Kidney epithelial cell (primary cell): ENCODE measurements around the gene UGT1A4. TPM values are rescaled to one million over a fixed set of nuclear protein-coding genes. Genes with fewer than 3 reads are reported as not detected.

Experiments
- DNase-seq: peaks from one replicate; pipeline ENCODE4 v3.0.0-alpha.2; 2010; ENCODE audit warnings: low read depth
- H3K27me3 ChIP-seq: 2 replicates; pipeline ENCODE4 v1.6.0; 2011; ENCODE audit warnings: low read length; ENCODE audit not compliant: control insufficient read depth, insufficient read depth
- H3K36me3 ChIP-seq: 2 replicates; pipeline ENCODE4 v1.5.1; 2011; ENCODE audit warnings: low read length; ENCODE audit not compliant: control insufficient read depth, insufficient read depth
- H3K4me3 ChIP-seq: 2 replicates; pipeline ENCODE4 v1.5.1; 2011; ENCODE audit warnings: low read depth, mild to moderate bottlenecking, control low read depth, low read length
- CTCF ChIP-seq: IDR thresholded peaks from 2 replicates; pipeline ENCODE4 v1.5.1; 2011; ENCODE audit warnings: mild to moderate bottlenecking, moderate library complexity, low read length, control low read depth, inconsistent platforms; ENCODE audit not compliant: insufficient read depth, poor library complexity, severe bottlenecking
- total RNA-seq: library from RNA; depleted of rRNA; stranded (reverse); fragments of >200 nt; gene quantifications from 2 replicates; pipeline ENCODE4 v1.2.3, GENCODE V29; 2015

UGT1A4 gene
- total RNA-seq, 1 donor from 2014 or later = not detected

- TF ChIP-seq CTCF = no peak
- Histone ChIP-seq H3K4me3 (no peak overlapping the region), H3K36me3 (no peaks in the 10 kb centered on the region), H3K27me3 (no peaks in the 10 kb centered on the region)
- no peak for DNase-seq
Observed at GRCh38 chr2:233818639-233819621, 100.4 kb downstream of the UGT1A4 start.

GRCh38 chr2:233819884-233820773 is 101.6 kb downstream of the UGT1A4 start:
- H3K36me3 ChIP-seq = no peaks in the 10 kb centered on the region
- DNase-seq = no peak
- no peak overlapping the region for H3K4me3 ChIP-seq
- TF ChIP-seq CTCF = no peak
- no peaks in the 10 kb centered on the region for H3K27me3 ChIP-seq

DNA sequence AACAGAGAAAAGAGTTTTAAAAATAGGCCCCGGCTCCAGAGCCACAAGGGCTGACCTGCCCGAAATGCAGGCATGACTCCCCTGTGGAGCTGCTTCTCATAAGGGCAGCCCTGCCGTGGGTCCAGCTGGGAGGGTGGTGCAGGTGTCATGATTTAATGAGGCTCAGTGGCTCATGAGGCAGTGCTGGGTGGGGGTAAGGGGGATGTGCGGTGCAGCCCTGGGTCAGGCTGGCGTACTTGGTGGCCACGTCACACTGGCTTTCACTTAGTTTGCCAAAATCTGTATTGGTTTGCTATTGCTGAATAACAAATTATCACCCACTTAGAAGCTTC is 102.2 kb downstream of the UGT1A4 start:
- H3K27me3 ChIP-seq = no peaks in the 10 kb centered on the region
- DNase-seq = no peak
- H3K4me3 ChIP-seq = no peak overlapping the region
- TF ChIP-seq CTCF = no peak
- no peaks in the 10 kb centered on the region for H3K36me3 ChIP-seq

GRCh38 chr2:233821196-233821595 is 102.7 kb downstream of the UGT1A4 start:
- no peak for TF ChIP-seq CTCF
- no peak overlapping the region for H3K4me3 ChIP-seq
- no peaks in the 10 kb centered on the region for H3K27me3 ChIP-seq
- DNase-seq = no peak
- H3K36me3 ChIP-seq = no peaks in the 10 kb centered on the region

DNA sequence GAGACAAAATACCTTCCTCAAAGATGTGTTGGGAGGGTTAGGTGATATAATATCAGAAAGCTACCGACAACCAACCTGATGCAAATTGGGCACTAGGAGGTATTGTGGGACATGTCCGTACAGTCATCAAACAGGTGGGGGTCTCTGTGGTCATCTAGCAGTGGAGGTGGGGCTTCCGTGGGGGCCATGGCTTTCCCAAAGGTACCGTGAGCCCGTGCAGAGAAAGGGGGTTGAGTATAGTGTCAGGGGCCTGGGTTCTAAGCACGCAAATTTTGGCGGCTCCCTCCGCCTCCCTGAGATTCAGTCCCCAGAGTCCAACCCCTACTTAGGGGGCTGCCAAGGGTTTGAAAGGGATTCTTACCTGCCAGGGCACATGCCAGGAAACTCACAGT is 103.2 kb downstream of the UGT1A4 start:
- DNase-seq = no peak
- H3K27me3 ChIP-seq = no peaks in the 10 kb centered on the region
- TF ChIP-seq CTCF = no peak
- H3K36me3 ChIP-seq = no peaks in the 10 kb centered on the region
- no peak overlapping the region for H3K4me3 ChIP-seq
